Small intestine (tissue), 7 donors: ENCODE data around the gene RPL37A. TPM values are rescaled to one million over a fixed set of nuclear protein-coding genes. Genes with fewer than 3 reads are reported as not detected.

ENCODE experiments used
- DNase-seq, 2 donors: peaks; one replicate each; pipeline versions ENCODE4 v3.0.0 to v3.0.0-alpha.2; 2013
- FAIRE-seq: peaks from 2 replicates; lab custom pipeline; 2012; peaks lifted over from hg19 to GRCh38; lab: Jason Lieb, UNC
- H3K27ac ChIP-seq, 3 donors: one replicate each; pipeline ENCODE4 v1.5.1; 2013; ENCODE audit warnings: low read length in 2 of 3, mild to moderate bottlenecking in 2 of 3, control low read depth in 1 of 3, inconsistent platforms in 1 of 3, low read depth in 1 of 3, moderate library complexity in 1 of 3
- H3K27me3 ChIP-seq, 3 donors: one replicate each; pipeline ENCODE4 v1.6.1; 2013; ENCODE audit warnings: low read length in 3 of 3, inconsistent platforms in 1 of 3; ENCODE audit not compliant: control insufficient read depth in 3 of 3, insufficient read depth in 3 of 3
- H3K36me3 ChIP-seq, 3 donors: one replicate each; pipeline ENCODE4 v1.6.1; 2013; ENCODE audit warnings: low read length in 3 of 3, inconsistent platforms in 1 of 3, low read depth in 1 of 3, mild to moderate bottlenecking in 1 of 3, moderate library complexity in 1 of 3; ENCODE audit not compliant: control insufficient read depth in 3 of 3, insufficient read depth in 2 of 3
- H3K4me1 ChIP-seq, 3 donors: one replicate each; pipeline ENCODE4 v1.6.1; 2013; ENCODE audit warnings: low read length in 2 of 3, inconsistent platforms in 1 of 3, low read depth in 1 of 3, mild to moderate bottlenecking in 1 of 3, moderate library complexity in 1 of 3; ENCODE audit not compliant: control insufficient read depth in 3 of 3, insufficient read depth in 2 of 3
- H3K4me3 ChIP-seq, 3 donors: one replicate each; pipeline ENCODE4 v1.5.1; 2013; ENCODE audit warnings: low read length in 3 of 3, control low read depth in 1 of 3, inconsistent platforms in 1 of 3, low read depth in 1 of 3, mild to moderate bottlenecking in 1 of 3, moderate library complexity in 1 of 3
- H3K9me3 ChIP-seq, 2 donors: one replicate each; pipeline ENCODE4 v1.6.1; 2013; ENCODE audit warnings: low read depth in 1 of 2, low read length in 1 of 2; ENCODE audit not compliant: control insufficient read depth in 2 of 2, insufficient read depth in 1 of 2
- WGBS, 3 donors: extraction: QIAGEN DNeasy Blood & Tissue Kit; methylation state at CpG; one replicate each; pipeline ENCODE4 v1.1.7; 2013; 5-methylcytosine and 5-hydroxymethylcytosine counted together
- polyA plus RNA-seq, 4 donors: library from polyadenylated mRNA; stranded (reverse) in 3 of 4; unstranded in 1 of 4; fragments of 200-250 nt in 3 of 4; fragments of 120-200 nt in 1 of 4; gene quantifications; one replicate each; pipeline versions ENCODE4 v1.2.1 to v1.2.3, GENCODE V29; 2013
- donor health status: healthy with polysubstance abuse.
- donor health status: control.
- donor health status: control.
- donor health status: Bipolar disorder and iron deficiency.
- donor health status: healthy.

The RPL37A gene
- polyA plus RNA-seq, 4 donors, result 1,824 to 4,790 (median 3,519) TPM

GRCh38 chr2:216491793-216492596, 6.6 kb upstream of the RPL37A start:
- Histone ChIP-seq H3K27ac (no peak overlapping the region), H3K9me3 (no peaks in the 10 kb centered on the region), H3K36me3 (no peaks in the 10 kb centered on the region), H3K4me1 (no peaks in the 10 kb centered on the region), H3K27me3 (no peaks in the 10 kb centered on the region), H3K4me3 (no peak overlapping the region)
- DNase-seq, result no peak
- 76 to 89% (median 84%) methylated on average over 9 of the region's 9 CpGs for WGBS, 3 donors
- no peak for FAIRE-seq

- Histone ChIP-seq H3K4me1 (peaks cover 0 to 3% (median 2%) of the 10 kb centered on the region in 3 donors), H3K9me3 (no peaks in the 10 kb centered on the region), H3K27ac (no peak overlapping the region), H3K36me3 (no peaks in the 10 kb centered on the region), H3K27me3 (no peaks in the 10 kb centered on the region), H3K4me3 (no peak overlapping the region)
- no peak for DNase-seq
- WGBS, 3 donors, result 78 to 91% (median 86%) methylated on average over 6 of the region's 6 CpGs
- FAIRE-seq, result no peak
These were observed 5.9 kb upstream of the RPL37A start for GRCh38 chr2:216492597-216493333.

- no peak overlapping the region for H3K4me3 ChIP-seq
- H3K4me1 ChIP-seq, result peaks cover 0 to 6% (median 5%) of the 10 kb centered on the region in 3 donors
- no peak for DNase-seq
- no peaks in the 10 kb centered on the region for H3K27me3 ChIP-seq
- H3K9me3 ChIP-seq, result no peaks in the 10 kb centered on the region
- H3K36me3 ChIP-seq, result no peaks in the 10 kb centered on the region
- 94 to 100% (median 96%) methylated on average over 1 of the region's 1 CpG for WGBS, 3 donors
- FAIRE-seq, result no peak
- H3K27ac ChIP-seq, result no peak overlapping the region
These were observed 5.3 kb upstream of the RPL37A start for GRCh38 chr2:216493334-216493685.

DNA sequence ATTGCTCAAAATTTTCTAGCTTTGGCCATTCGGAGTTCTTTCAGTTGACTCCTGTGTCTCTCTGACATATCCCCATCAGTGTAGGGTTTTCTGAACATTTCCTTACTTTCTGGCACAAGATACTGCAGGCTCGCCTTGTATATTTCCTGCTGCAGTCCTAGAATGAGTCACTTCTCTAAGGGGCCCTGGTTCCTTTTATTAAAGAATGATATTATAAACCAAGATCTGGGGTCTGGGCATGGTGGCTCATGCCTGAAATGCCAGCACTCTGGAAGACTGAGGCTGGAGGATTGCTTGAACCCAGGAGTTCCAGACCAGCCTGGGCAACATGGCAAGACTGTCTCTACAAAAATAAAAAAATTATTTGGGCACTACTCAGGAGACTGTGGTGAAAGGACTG, 3.0 kb upstream of the RPL37A start:
- no peak overlapping the region for H3K27ac ChIP-seq
- H3K4me3 ChIP-seq, result no peak overlapping the region
- 56 to 91% (median 72%) methylated on average over 2 of the region's 2 CpGs for WGBS, 3 donors
- FAIRE-seq, result no peak
- DNase-seq, result no peak
- H3K36me3 ChIP-seq, result peaks cover 0 to 3% (median under 1%) of the 10 kb centered on the region in 3 donors
- no peaks in the 10 kb centered on the region for H3K9me3 ChIP-seq
- peaks cover 0 to 14% (median 11%) of the 10 kb centered on the region in 3 donors for H3K4me1 ChIP-seq
- no peaks in the 10 kb centered on the region for H3K27me3 ChIP-seq

GRCh38 chr2:216497382-216498069, 1.1 kb upstream of the RPL37A start:
- Histone ChIP-seq H3K27ac (peak overlapping the region in 2 of 3 donors; percentile 85 to 87), H3K4me3 (peak overlapping the region in 1 of 3 donors; percentile 75), H3K27me3 (no peaks in the 10 kb centered on the region), H3K9me3 (no peaks in the 10 kb centered on the region), H3K36me3 (peaks cover 2 to 10% (median 8%) of the 10 kb centered on the region in 3 donors), H3K4me1 (peaks cover 0 to 18% (median 15%) of the 10 kb centered on the region in 3 donors)
- FAIRE-seq (no peak), DNase-seq (no peak)
- WGBS, 3 donors, result 84 to 92% (median 87%) methylated on average over 6 of the region's 6 CpGs

DNA sequence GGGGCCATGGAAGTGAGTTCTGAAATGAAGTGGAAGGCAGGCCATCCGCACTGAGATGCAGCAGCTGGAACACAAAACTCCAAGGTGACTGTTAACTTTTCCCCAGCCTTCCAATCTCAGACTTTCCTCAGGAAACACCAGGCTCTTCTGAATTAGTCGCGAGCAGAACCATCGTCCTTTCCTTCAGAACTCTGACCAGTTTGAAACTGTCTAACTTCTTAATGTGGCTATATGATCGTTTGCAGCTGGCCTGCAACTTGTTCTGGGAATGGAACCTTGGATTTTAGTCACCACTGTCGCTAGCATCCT, 620 bp upstream of the RPL37A start:
- no peak for DNase-seq

DNA sequence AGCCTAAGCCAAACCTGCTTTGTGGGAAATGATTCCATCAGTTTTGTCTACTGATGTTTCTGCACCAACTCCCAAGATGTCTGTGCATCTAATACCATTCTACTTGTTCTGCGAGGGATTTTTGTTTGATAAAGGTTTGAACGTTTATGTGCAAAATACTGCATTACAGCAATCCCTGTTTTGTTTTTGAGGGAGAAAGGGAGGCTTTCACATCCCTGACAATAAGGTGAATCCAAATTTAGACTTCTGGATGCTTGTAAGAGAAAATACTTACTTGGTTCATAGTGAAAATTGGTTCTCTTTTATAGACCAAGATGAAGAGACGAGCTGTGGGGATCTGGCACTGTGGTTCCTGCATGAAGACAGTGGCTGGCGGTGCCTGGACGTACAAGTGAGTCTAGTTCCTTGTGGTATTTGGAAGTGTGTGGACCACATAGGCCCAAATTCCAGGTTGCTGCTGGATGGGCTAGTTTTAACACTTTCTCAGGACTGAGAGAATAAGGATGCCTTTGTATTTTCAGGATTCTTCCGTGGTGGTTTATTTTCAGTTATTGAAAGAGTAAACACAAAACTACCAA, 1.1 kb downstream of the RPL37A start:
- Histone ChIP-seq H3K4me3 (peak overlapping the region; percentile 69 to 75 (median 75)), H3K4me1 (peaks cover 0 to 20% (median 15%) of the 10 kb centered on the region in 3 donors), H3K27ac (peak overlapping the region in 1 of 3 donors; percentile 85), H3K27me3 (no peaks in the 10 kb centered on the region), H3K36me3 (peaks cover 12 to 15% (median 13%) of the 10 kb centered on the region in 3 donors), H3K9me3 (no peaks in the 10 kb centered on the region)
- 3 to 12% (median 7%) methylated on average over 6 of the region's 6 CpGs for WGBS, 3 donors
- no peak for FAIRE-seq
- DNase-seq, result no peak

More for the DNA sequence above, 620 bp upstream of the RPL37A start:
- Histone ChIP-seq H3K27ac (peak overlapping the region in 2 of 3 donors; percentile 85 to 87), H3K27me3 (no peaks in the 10 kb centered on the region), H3K4me1 (peaks cover 0 to 20% (median 15%) of the 10 kb centered on the region in 3 donors), H3K4me3 (peak overlapping the region; percentile 38 to 75 (median 75)), H3K36me3 (peaks cover 6 to 13% (median 10%) of the 10 kb centered on the region in 3 donors), H3K9me3 (no peaks in the 10 kb centered on the region)
- WGBS, 3 donors, result 22 to 38% (median 36%) methylated on average over 6 of the region's 6 CpGs
- no peak for FAIRE-seq

- Histone ChIP-seq H3K4me1 (peaks cover 0 to 20% (median 15%) of the 10 kb centered on the region in 3 donors), H3K36me3 (peaks cover 12 to 21% (median 13%) of the 10 kb centered on the region in 3 donors), H3K9me3 (no peaks in the 10 kb centered on the region), H3K27ac (no peak overlapping the region), H3K27me3 (no peaks in the 10 kb centered on the region), H3K4me3 (no peak overlapping the region)
- FAIRE-seq (no peak), DNase-seq (no peak)
- WGBS, 3 donors, result 84 to 93% (median 86%) methylated on average over 2 of the region's 2 CpGs
These were observed 1.9 kb downstream of the RPL37A start for GRCh38 chr2:216500572-216500971.
